ENCODE measurements around the gene CLTC.
"Not testable (repeated sequence)": the region's sequence is repeated elsewhere in the genome, so short reads cannot be mapped to it uniquely, and the experiment has no call there.

The CLTC gene

GRCh38 chr17:59619298-59620063 is at the start of gene CLTC:
Gene CLTC, plus strand, starts transcription at chr17:59619895. Its CDS starts 237 bp downstream, at chr17:59620132.
- peak; percentile 87 to 92 for DNase-seq (ENCODE audit: low read depth in 2 of 2)

GRCh38 chr17:59572301-59572924 is 47.3 kb upstream of the CLTC start:
- no peak for DNase-seq (ENCODE audit: low read depth in 2 of 2)

GRCh38 chr17:59584168-59584567 is 35.5 kb upstream of the CLTC start:
- DNase-seq (ENCODE audit: low read depth in 2 of 2): not testable (repeated sequence)

GRCh38 chr17:59600169-59600568 is 19.5 kb upstream of the CLTC start:
- no peak for DNase-seq (ENCODE audit: low read depth in 2 of 2)

- no peak for DNase-seq (ENCODE audit: low read depth in 2 of 2)
Measured at GRCh38 chr17:59601130-59601529, 18.6 kb upstream of the CLTC start.

GRCh38 chr17:59607061-59607460 is 12.6 kb upstream of the CLTC start:
- no peak for DNase-seq (ENCODE audit: low read depth in 2 of 2)

GRCh38 chr17:59607817-59608403 is 11.8 kb upstream of the CLTC start:
- peak in 1 of 2 donors; percentile 26 for DNase-seq (ENCODE audit: low read depth in 2 of 2)

- no peak for DNase-seq (ENCODE audit: low read depth in 2 of 2)
Measured at GRCh38 chr17:59611503-59611902, 8.2 kb upstream of the CLTC start.

- DNase-seq (ENCODE audit: low read depth in 2 of 2): no peak
Measured at GRCh38 chr17:59616253-59616920, 3.3 kb upstream of the CLTC start.

- no peak for DNase-seq (ENCODE audit: low read depth in 2 of 2)
Measured at GRCh38 chr17:59617156-59617732, 2.5 kb upstream of the CLTC start.

- DNase-seq (ENCODE audit: low read depth in 2 of 2): no peak
Measured at GRCh38 chr17:59619035-59619297, 729 bp upstream of the CLTC start.

GRCh38 chr17:59620064-59620359 is 317 bp downstream of the CLTC start:
- DNase-seq (ENCODE audit: low read depth in 2 of 2): no peak

- peak; percentile 47 to 54 for DNase-seq (ENCODE audit: low read depth in 2 of 2)
Measured at GRCh38 chr17:59620518-59621259, 994 bp downstream of the CLTC start.

GRCh38 chr17:59621771-59622170 is 2.1 kb downstream of the CLTC start:
- no peak for DNase-seq (ENCODE audit: low read depth in 2 of 2)

- DNase-seq (ENCODE audit: low read depth in 2 of 2): no peak
Measured at GRCh38 chr17:59623151-59623550, 3.5 kb downstream of the CLTC start.

- DNase-seq (ENCODE audit: low read depth in 2 of 2): no peak
Measured at GRCh38 chr17:59626756-59627155, 7.1 kb downstream of the CLTC start.

GRCh38 chr17:59627274-59627673 is 7.6 kb downstream of the CLTC start:
- no peak for DNase-seq (ENCODE audit: low read depth in 2 of 2)

GRCh38 chr17:59627770-59628171 is 8.1 kb downstream of the CLTC start:
- DNase-seq (ENCODE audit: low read depth in 2 of 2): no peak

- no peak for DNase-seq (ENCODE audit: low read depth in 2 of 2)
Measured at GRCh38 chr17:59629174-59629573, 9.5 kb downstream of the CLTC start.

- no peak for DNase-seq (ENCODE audit: low read depth in 2 of 2)
Measured at GRCh38 chr17:59631276-59631675, 11.6 kb downstream of the CLTC start.

GRCh38 chr17:59632398-59632797 is 12.7 kb downstream of the CLTC start:
- DNase-seq (ENCODE audit: low read depth in 2 of 2): no peak

Data from stimulated activated CD8-positive, alpha-beta memory T cell treated with anti-CD3 and anti-CD28 coated beads, Interleukin-15, amount 100 ng/mL, for 48 hours (primary cell).